Measurements from ENCODE around the gene TENM4. TPM values are rescaled to one million over a fixed set of nuclear protein-coding genes. Genes with fewer than 3 reads are reported as not detected.

TENM4 gene
- total RNA-seq, 1 donor from 2014 or later = 5.1 TPM

DNA sequence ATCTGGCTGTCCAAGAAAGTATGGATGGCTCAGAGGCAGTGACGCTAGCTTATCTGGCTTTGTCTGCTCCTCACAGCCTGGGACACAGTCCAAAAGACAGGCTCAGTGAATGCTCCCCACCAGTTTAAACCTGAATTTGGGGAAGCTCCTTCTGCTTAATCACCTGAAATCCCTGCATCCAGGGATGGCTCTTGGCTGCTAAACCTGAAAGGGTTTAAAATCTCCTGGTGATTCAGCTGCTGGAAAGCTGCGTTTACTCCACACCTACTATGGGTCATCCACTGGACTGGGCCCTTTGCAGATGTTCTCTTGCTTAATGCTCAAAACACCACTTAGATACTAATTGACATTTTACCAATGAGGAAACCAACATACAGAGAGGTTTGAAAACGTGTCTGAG lies 564.2 kb downstream of the TENM4 start:
- Mint-ChIP-seq H3K9me3 (peaks cover 35% of the 10 kb centered on the region), H3K36me3 (peaks cover 41% of the 10 kb centered on the region), H3K4me1 (no peaks in the 10 kb centered on the region), H3K27ac (no peak overlapping the region), H3K27me3 (ENCODE audit: insufficient read depth, low read depth) (peaks cover 9% of the 10 kb centered on the region), H3K4me3 (no peak overlapping the region)
- Histone ChIP-seq H3K9me3 (ENCODE audit: low read depth) (no peaks in the 10 kb centered on the region), H3K27me3 (no peaks in the 10 kb centered on the region), H3K4me1 (no peaks in the 10 kb centered on the region), H3K27ac (no peak overlapping the region), H4K20me1 (ENCODE audit: low read depth) (no peaks in the 10 kb centered on the region), H3K79me2 (ENCODE audit: low read depth) (no peaks in the 10 kb centered on the region), H3K36me3 (no peaks in the 10 kb centered on the region), H3F3A (ENCODE audit: low read depth) (no peaks in the 10 kb centered on the region), H3K4me2 (no peak overlapping the region), H3K4me3 (no peak overlapping the region), H3K9ac (no peak overlapping the region), H2AFZ (replicated peaks) (no peak overlapping the region)
- no peak for DNase-seq (ENCODE audit: low spot score)
- TF ChIP-seq, protein P1, sequence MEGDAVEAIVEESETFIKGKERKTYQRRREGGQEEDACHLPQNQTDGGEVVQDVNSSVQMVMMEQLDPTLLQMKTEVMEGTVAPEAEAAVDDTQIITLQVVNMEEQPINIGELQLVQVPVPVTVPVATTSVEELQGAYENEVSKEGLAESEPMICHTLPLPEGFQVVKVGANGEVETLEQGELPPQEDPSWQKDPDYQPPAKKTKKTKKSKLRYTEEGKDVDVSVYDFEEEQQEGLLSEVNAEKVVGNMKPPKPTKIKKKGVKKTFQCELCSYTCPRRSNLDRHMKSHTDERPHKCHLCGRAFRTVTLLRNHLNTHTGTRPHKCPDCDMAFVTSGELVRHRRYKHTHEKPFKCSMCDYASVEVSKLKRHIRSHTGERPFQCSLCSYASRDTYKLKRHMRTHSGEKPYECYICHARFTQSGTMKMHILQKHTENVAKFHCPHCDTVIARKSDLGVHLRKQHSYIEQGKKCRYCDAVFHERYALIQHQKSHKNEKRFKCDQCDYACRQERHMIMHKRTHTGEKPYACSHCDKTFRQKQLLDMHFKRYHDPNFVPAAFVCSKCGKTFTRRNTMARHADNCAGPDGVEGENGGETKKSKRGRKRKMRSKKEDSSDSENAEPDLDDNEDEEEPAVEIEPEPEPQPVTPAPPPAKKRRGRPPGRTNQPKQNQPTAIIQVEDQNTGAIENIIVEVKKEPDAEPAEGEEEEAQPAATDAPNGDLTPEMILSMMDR (IDR thresholded peaks at IDR 0.05) = no peak
- TF ChIP-seq EZH2phosphoT487 (IDR thresholded peaks at IDR 0.05) (no peak), EZH2 (IDR thresholded peaks at IDR 0.05) (no peak)

DNA sequence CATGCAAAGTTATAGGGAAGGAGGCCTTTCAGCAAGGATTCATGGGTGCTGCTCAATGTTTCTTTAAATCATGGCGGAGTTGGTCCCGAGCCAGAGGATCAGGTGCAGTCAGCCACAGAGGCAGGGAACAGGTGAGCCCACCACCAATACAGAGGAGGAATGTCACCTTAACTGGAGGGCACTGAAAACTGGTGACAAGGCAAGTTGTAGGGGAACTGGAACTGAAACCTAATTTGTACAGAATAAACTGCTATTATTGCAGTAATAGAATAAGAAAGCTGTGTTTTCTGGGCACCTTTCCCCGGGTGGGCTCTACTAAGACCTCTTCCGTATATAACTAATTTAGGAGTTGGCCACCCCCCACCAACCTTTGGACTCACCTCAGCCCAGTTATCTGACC lies 570.2 kb downstream of the TENM4 start:
- Histone ChIP-seq H4K20me1 (ENCODE audit: low read depth) (no peaks in the 10 kb centered on the region), H3K27ac (no peak overlapping the region), H3K4me1 (peaks cover 9% of the 10 kb centered on the region), H3K27me3 (no peaks in the 10 kb centered on the region), H3K9me3 (ENCODE audit: low read depth) (no peaks in the 10 kb centered on the region), H3K4me2 (no peak overlapping the region), H3K4me3 (no peak overlapping the region), H3K9ac (no peak overlapping the region), H3F3A (ENCODE audit: low read depth) (no peaks in the 10 kb centered on the region), H2AFZ (replicated peaks) (no peak overlapping the region), H3K36me3 (no peaks in the 10 kb centered on the region), H3K79me2 (ENCODE audit: low read depth) (no peaks in the 10 kb centered on the region)
- Mint-ChIP-seq H3K36me3 (peaks cover 21% of the 10 kb centered on the region), H3K27ac (peak overlapping the region; percentile 38), H3K4me3 (no peak overlapping the region), H3K4me1 (peaks cover 6% of the 10 kb centered on the region), H3K9me3 (no peaks in the 10 kb centered on the region), H3K27me3 (ENCODE audit: insufficient read depth, low read depth) (no peaks in the 10 kb centered on the region)
- no peak for DNase-seq (ENCODE audit: low spot score)
- TF ChIP-seq EZH2phosphoT487 (IDR thresholded peaks at IDR 0.05) (no peak), EZH2 (IDR thresholded peaks at IDR 0.05) (no peak)
- TF ChIP-seq, protein P1 (IDR thresholded peaks at IDR 0.05) = no peak

DNA sequence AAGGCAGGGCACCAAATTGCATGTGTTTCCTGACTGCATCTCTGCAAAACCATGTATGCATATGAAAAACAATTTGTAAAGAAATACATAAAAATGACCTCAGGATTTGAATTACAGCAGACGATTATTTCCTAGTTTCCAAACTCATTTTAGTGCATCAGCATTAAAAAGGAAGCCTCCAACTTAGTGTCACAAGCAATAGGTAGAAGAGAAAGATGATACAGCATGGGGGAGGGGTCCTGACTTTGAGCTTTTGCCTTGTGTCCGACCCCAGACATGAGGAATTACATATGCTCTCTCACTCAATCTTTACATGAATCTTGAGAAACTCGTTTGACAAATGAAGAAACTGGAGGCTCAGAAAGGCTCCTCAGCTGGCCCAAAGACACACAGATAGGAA lies 571.5 kb downstream of the TENM4 start:
- no peak overlapping the region for H3K4me3 ChIP-seq

More for the DNA sequence above, 571.5 kb downstream of the TENM4 start:
- no peaks in the 10 kb centered on the region for H3K36me3 ChIP-seq
- Mint-ChIP-seq H3K9me3 (no peaks in the 10 kb centered on the region), H3K4me3 (no peak overlapping the region), H3K27ac (no peak overlapping the region), H3K4me1 (peaks cover 6% of the 10 kb centered on the region), H3K36me3 (peaks cover 21% of the 10 kb centered on the region), H3K27me3 (ENCODE audit: insufficient read depth, low read depth) (peaks cover 2% of the 10 kb centered on the region)
- no peak overlapping the region for H3K27ac ChIP-seq
- no peak overlapping the region for H3K9ac ChIP-seq
- H3K4me1 ChIP-seq = peaks cover 9% of the 10 kb centered on the region
- TF ChIP-seq EZH2 (IDR thresholded peaks at IDR 0.05) = no peak
- TF ChIP-seq, protein P1 (IDR thresholded peaks at IDR 0.05) = no peak
- no peak for TF ChIP-seq EZH2phosphoT487 (IDR thresholded peaks at IDR 0.05)
- H3K4me2 ChIP-seq = no peak overlapping the region
- no peak overlapping the region for H2AFZ ChIP-seq (replicated peaks)
- no peaks in the 10 kb centered on the region for H3K27me3 ChIP-seq
- DNase-seq (ENCODE audit: low spot score) = no peak
- no peaks in the 10 kb centered on the region for H3K9me3 ChIP-seq (ENCODE audit: low read depth)
- H4K20me1 ChIP-seq (ENCODE audit: low read depth) = no peaks in the 10 kb centered on the region
- H3F3A ChIP-seq (ENCODE audit: low read depth) = no peaks in the 10 kb centered on the region
- H3K79me2 ChIP-seq (ENCODE audit: low read depth) = no peaks in the 10 kb centered on the region

Measured in neural progenitor cell (in vitro differentiated cells).